Colon (tissue), 2 donors: ENCODE measurements around the gene ANKAR.
"Not testable (repeated sequence)": the region's sequence is repeated elsewhere in the genome, so short reads cannot be mapped to it uniquely, and the experiment has no call there.

ENCODE experiments used
- FAIRE-seq: peaks from 2 replicates; lab custom pipeline; 2012; peaks lifted over from hg19 to GRCh38; lab: Jason Lieb, UNC
- donor health status: control.
- donor health status: control.

Gene ANKAR, protein sequence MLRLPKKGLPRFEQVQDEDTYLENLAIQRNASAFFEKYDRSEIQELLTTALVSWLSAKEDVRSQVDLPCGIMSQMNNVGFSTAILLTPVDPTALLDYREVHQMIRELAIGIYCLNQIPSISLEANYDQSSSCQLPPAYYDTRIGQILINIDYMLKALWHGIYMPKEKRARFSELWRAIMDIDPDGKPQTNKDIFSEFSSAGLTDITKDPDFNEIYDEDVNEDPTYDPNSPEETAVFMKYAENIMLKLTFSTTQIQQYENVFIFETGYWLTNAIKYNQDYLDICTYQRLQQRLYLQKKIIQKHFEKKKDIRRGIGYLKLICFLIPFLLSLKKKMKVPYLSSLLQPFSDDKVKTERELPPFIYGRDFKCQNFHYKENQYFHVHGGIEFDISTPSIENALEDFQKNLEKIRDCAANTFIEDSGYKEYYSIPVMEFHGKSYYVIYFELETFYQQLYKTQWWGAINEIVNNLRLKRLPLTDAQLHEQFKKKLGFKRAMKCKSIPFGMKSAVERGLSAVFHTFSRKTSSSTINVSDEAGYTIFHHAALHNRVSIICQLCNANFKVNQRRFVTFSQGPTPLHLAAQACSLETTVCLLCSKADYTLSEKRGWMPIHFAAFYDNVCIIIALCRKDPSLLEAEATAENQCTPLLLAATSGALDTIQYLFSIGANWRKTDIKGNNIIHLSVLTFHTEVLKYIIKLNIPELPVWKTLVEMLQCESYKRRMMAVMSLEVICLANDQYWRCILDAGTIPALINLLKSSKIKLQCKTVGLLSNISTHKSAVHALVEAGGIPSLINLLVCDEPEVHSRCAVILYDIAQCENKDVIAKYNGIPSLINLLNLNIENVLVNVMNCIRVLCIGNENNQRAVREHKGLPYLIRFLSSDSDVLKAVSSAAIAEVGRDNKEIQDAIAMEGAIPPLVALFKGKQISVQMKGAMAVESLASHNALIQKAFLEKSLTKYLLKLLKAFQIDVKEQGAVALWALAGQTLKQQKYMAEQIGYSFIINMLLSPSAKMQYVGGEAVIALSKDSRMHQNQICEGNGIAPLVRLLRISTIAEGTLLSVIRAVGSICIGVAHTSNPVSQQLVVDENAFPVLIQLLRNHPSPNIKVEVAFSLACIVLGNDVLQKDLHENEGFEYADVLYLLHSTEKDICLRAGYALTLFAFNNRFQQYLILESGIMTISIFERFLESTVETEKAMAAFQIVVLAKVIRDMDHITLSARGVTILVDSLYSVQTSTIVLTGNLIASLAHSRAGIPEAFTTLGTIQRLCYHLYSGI (N-terminal part only)

GRCh38 chr2:189674374-189675112 lies at the start of gene ANKAR:
Gene ANKAR (plus strand): TSS chr2:189674670. CDS start chr2:189676491, 1,821 bp downstream.
- no peak for FAIRE-seq

DNA sequence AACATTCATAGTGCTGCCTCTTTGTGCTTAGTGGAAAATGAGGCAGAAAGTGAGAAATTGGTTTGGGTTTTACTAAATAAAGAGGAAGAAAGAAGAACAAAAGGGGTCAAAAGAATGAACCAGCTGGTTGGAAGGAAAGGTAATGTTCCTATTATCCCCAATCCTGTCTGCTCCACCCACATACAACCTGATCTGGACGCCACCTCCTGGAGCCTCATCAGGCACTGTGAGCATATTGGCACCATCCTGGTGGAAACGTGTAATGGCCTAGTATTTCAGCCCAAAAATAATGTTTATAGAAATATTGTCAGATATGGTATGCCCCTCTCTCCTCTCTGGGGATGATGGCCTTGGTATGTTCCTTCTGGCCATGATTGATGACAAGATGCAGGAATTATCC lies 48.8 kb upstream of the ANKAR start:
- no peak for FAIRE-seq

GRCh38 chr2:189627789-189628188 lies 46.7 kb upstream of the ANKAR start:
- FAIRE-seq: no peak

GRCh38 chr2:189628817-189629530 lies 45.5 kb upstream of the ANKAR start:
- no peak for FAIRE-seq

DNA sequence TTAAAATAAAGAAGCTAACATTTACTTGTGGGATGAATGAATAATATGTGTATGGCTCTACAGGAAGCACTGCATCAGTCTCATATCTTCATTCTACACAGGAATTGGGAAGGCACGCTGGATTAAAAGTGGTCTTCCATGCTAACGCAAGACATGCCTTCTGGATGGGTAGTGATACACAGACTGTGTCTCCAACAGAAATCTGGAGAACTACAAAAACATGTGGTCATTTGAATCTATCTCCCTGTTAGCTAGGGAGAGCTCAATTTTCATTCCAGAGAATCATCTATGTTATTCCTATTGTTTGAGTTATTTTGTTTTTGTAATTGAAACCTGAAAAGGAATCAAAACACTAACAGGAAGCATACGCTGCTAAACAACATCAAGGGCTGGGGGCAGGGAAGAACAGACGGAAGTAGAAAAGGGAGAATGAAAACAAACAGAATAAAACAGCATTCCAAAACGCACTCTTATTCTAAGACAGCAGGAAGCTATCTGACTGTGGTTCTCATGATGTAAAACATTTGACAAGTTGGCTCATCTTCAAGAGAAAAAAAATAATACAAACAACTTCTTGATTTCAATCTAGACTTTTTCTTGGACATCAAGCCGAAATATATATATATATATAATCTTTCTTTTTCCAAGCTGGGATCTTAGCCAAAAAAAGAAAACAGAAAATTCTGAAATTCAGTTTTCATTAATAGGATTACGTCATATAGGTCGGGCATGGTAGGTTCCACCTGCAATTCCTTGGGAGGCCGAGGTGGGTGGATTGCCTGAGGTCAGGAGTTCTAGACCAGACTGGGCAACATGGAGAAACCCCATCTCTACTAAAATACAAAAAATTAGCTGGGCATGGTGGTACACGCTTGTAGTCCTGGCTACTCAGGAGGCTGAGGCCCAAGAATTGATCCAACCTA lies 44.7 kb upstream of the ANKAR start:
- FAIRE-seq: no peak

DNA sequence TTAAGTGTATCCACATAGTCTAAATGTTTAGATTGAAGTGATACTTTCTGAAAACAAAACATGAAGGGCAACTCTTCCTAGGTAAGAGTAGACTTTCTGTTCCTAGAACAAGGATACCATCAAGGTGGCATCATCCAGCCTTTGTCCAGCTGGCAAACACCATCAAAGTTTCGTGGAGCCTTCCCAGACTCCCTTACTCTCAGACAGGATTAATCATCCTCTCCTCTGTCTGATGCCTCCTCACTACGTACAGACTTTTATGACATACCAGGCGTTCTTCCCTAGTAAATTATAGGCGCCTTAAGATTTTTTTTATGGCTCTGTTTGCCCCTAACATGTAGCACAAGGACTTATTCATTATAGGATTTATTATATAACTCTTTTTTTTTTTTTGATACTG lies 42.6 kb upstream of the ANKAR start:
- no peak for FAIRE-seq

GRCh38 chr2:189633392-189633811 lies 41.1 kb upstream of the ANKAR start:
- no peak for FAIRE-seq

DNA sequence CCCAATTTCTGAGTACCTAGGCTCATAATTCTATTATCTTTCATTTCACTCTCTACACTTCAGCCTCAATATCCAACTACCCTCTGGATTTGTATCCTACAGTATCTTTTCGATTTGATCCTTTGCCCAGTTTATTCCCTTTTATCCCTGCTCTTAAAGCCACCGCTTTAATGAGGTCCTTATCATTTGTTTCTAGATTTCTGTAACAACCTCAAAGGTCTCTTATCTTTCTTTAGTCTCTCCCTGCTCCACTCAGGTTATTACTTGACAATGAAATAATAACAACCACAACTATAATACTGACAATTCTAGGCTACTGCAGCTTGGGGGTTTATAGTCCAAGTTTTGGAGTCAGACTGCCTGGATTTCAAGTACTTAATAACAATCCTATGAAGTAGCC lies 39.1 kb upstream of the ANKAR start:
- no peak for FAIRE-seq

- no peak for FAIRE-seq
These were observed 36.0 kb upstream of the ANKAR start for GRCh38 chr2:189638301-189639006.

DNA sequence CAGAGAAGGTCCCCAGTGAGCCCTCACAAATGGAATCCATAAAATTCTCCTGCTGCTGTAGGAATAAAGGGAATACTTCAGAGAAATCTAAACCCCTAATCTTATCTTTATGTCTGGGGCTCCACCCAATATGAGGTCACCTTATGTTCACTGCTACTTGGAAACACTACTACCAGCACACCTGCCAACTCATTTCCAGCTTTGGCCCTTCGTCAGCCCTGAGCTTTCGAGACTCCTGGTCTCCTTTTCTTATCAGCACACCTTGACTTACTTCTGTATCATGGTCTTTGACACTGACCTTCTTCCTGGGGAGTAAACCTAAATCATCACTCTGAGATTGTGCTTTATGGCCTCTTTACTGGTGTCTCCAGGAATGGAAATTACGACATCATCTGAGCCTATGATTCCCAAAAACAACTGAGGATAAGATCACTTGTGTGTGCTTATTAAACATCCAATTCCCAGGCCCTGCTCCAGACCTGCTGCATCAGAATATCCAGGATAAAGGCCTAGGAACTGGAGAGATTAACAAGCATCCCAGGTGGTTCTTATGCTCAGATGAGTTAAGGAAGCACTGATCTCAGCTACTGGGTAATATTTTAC lies 35.4 kb upstream of the ANKAR start:
- no peak for FAIRE-seq

GRCh38 chr2:189641002-189641401 lies 33.5 kb upstream of the ANKAR start:
- FAIRE-seq: no peak

- no peak for FAIRE-seq
These were observed 32.9 kb upstream of the ANKAR start for GRCh38 chr2:189641590-189641989.

- FAIRE-seq: no peak
These were observed 27.9 kb upstream of the ANKAR start for GRCh38 chr2:189646521-189646920.

GRCh38 chr2:189648846-189649509 lies 25.5 kb upstream of the ANKAR start:
- no peak for FAIRE-seq

DNA sequence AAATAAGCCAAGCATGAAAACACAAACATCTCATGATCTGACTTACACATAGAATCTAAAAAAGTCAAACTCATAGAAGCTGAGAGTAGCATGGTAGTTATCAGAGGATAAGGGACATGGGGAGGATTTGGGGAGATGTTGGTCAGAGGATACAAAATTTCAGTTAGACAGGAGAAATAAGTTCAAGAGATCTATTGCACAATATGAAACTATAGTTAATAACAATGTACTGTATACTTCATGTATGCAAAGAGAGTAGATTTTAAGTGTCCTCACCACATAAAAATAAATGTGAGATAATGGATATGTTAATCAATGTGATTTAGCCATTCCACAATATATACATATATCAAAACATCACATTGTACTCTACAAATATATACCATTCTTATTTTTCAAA lies 23.2 kb upstream of the ANKAR start:
- no peak for FAIRE-seq

GRCh38 chr2:189653464-189653863 lies 21.0 kb upstream of the ANKAR start:
- not testable (repeated sequence) for FAIRE-seq

GRCh38 chr2:189654641-189655040 lies 19.8 kb upstream of the ANKAR start:
- FAIRE-seq: no peak

DNA sequence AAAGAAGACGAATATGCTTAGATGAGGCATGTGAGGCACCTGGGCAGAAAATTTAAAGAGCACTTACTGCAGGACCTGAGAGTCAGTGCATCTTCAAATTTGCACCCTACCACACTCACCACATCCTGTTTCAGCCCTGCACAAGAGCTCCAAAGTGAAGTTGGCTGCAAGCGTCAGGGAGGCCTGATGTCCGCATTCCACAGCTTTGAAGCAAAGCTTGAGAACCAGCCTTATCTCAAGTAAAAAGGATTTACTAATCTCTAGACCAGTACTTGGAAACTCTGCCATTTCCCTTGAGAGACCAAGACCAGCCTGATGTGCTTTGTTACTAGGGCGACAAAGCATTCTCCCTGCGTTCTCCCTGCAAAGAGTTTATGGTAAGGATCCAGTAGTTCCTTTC lies 16.6 kb upstream of the ANKAR start:
- FAIRE-seq: no peak
